Prostate gland (tissue), 2 donors: ENCODE measurements around the gene GGPS1.

Experiments
- POLR2A ChIP-seq: fragments of 450-650 bp; IDR thresholded peaks from one replicate; pipeline ENCODE4 v1.6.1; 2016; ENCODE audit warnings: antibody characterized with exemption, mild to moderate bottlenecking
- TF ChIP-seq, protein P1 (sequence below), 4 experiments: fragments of 200-600 bp in 2 of 4; fragments of 450-650 bp in 2 of 4; sonication (generic) in 2 of 4; IDR thresholded peaks; 1 replicate in 3 of 4; 2 replicates in 1 of 4; pipeline ENCODE4 v1.5.1; 2016 to 2019; ENCODE audit warnings: antibody characterized with exemption in 4 of 4, mild to moderate bottlenecking in 2 of 4, moderate library complexity in 2 of 4

GRCh38 chr1:235298758-235299157, 29.6 kb upstream of the GGPS1 start:
- TF ChIP-seq, protein P1, sequence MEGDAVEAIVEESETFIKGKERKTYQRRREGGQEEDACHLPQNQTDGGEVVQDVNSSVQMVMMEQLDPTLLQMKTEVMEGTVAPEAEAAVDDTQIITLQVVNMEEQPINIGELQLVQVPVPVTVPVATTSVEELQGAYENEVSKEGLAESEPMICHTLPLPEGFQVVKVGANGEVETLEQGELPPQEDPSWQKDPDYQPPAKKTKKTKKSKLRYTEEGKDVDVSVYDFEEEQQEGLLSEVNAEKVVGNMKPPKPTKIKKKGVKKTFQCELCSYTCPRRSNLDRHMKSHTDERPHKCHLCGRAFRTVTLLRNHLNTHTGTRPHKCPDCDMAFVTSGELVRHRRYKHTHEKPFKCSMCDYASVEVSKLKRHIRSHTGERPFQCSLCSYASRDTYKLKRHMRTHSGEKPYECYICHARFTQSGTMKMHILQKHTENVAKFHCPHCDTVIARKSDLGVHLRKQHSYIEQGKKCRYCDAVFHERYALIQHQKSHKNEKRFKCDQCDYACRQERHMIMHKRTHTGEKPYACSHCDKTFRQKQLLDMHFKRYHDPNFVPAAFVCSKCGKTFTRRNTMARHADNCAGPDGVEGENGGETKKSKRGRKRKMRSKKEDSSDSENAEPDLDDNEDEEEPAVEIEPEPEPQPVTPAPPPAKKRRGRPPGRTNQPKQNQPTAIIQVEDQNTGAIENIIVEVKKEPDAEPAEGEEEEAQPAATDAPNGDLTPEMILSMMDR (IDR thresholded peaks at IDR 0.05) = no peak
- TF ChIP-seq POLR2A = no peak
